ENCODE results near the gene VWA3A. TPM values are rescaled to one million over a fixed set of nuclear protein-coding genes. Genes with fewer than 3 reads are reported as not detected.

The VWA3A gene
- total and polyA plus RNA-seq, 2 of the 8 experiments (the other 6 are each of a cell fraction or from before 2014, with no cell fraction given): 0.05 TPM; not detected in 1

GRCh38 chr16:22171953-22172352, 79.6 kb downstream of the VWA3A start:
- no peak overlapping the region for H4K91ac ChIP-seq (replicated peaks; ENCODE audit: insufficient read length, low read length)
- no peaks in the 10 kb centered on the region for H3K79me2 ChIP-seq (ENCODE audit: control insufficient read depth in 1 of 2, insufficient read depth in 2 of 2, low read length in 2 of 2)
- H2BK20ac ChIP-seq (ENCODE audit: low read length): no peak overlapping the region
- H3K9ac ChIP-seq (replicated peaks in 1 of 4; ENCODE audit: extremely low read depth in 1 of 4, low read depth in 3 of 4, low read length in 3 of 4): no peak overlapping the region
- H3K27me3 ChIP-seq (replicated peaks in 1 of 4; ENCODE audit: control insufficient read depth in 3 of 4, extremely low read depth in 1 of 4, insufficient read depth in 3 of 4, low read length in 3 of 4): no peaks in the 10 kb centered on the region
- H4K5ac ChIP-seq (ENCODE audit: insufficient read length, low read depth, low read length): no peak overlapping the region
- no peak overlapping the region for H2BK5ac ChIP-seq (ENCODE audit: low read depth, low read length)
- H3K79me1 ChIP-seq (ENCODE audit: low read depth, low read length): no peaks in the 10 kb centered on the region
- no peak overlapping the region for H3K4me3 ChIP-seq (ENCODE audit: extremely low read depth in 1 of 4, insufficient read depth in 2 of 4, low read depth in 3 of 4, low read length in 4 of 4)
- FAIRE-seq (no peak), DNase-seq (ENCODE audit: low read depth in 1 of 2, low spot score in 2 of 2) (no peak)
- H2BK120ac ChIP-seq (replicated peaks; ENCODE audit: low read depth, low read length): no peak overlapping the region
- H3K18ac ChIP-seq (ENCODE audit: extremely low read depth, low read length): no peak overlapping the region
- H3K4me2 ChIP-seq (ENCODE audit: insufficient read depth in 1 of 2, low read depth in 2 of 2, low read length in 2 of 2): no peak overlapping the region
- H3K56ac ChIP-seq (replicated peaks; ENCODE audit: insufficient read length, low read depth, low read length): no peak overlapping the region
- no peaks in the 10 kb centered on the region for H3K9me3 ChIP-seq (ENCODE audit: insufficient read depth in 2 of 2, low read depth in 1 of 2, low read length in 1 of 2)
- no peak overlapping the region for H3K4ac ChIP-seq (replicated peaks; ENCODE audit: insufficient read length, low read depth, low read length)
- H2BK12ac ChIP-seq (ENCODE audit: low read depth, low read length): no peak overlapping the region
- H2BK15ac ChIP-seq (ENCODE audit: low read length): no peak overlapping the region
- H4K8ac ChIP-seq (ENCODE audit: extremely low read depth, insufficient read depth, low read length): no peak overlapping the region
- no peaks in the 10 kb centered on the region for H4K20me1 ChIP-seq (replicated peaks in 1 of 2; ENCODE audit: control insufficient read depth in 1 of 2, insufficient read depth in 2 of 2, low read length in 2 of 2)
- no peak overlapping the region for H2AFZ ChIP-seq (ENCODE audit: low read length)
- ChIA-PET POLR2A (ENCODE audit: partially characterized antibody) (interaction anchor here (1.5 kb wide), 1 partner anchor 15 kb away, joined by 4 read pairs; no protein-coding TSS in a partner anchor), CTCF (ENCODE audit: partially characterized antibody) (no interaction called here)
- H3K23ac ChIP-seq (ENCODE audit: insufficient read length): no peak overlapping the region
- no peaks in the 10 kb centered on the region for H3K23me2 ChIP-seq (ENCODE audit: low read depth, low read length)
- no peaks in the 10 kb centered on the region for H3K36me3 ChIP-seq (ENCODE audit: control insufficient read depth in 2 of 4, insufficient read depth in 4 of 4, low read length in 3 of 4)
- no peaks in the 10 kb centered on the region for H3K4me1 ChIP-seq (replicated peaks in 1 of 4; ENCODE audit: control insufficient read depth in 3 of 4, insufficient read depth in 4 of 4, low read length in 3 of 4)
- no peak overlapping the region for H3K14ac ChIP-seq (ENCODE audit: insufficient read length)
- H2AK5ac ChIP-seq (ENCODE audit: low read depth, low read length): no peak overlapping the region
- H3K27ac ChIP-seq (ENCODE audit: low read depth, low read length): no peak overlapping the region
- whole genome bisulfite sequencing, 2 experiments (ENCODE audit: extremely low coverage in 1 of 2, insufficient coverage in 1 of 2, insufficient read length in 1 of 2, insufficient replicate concordance in 2 of 2, low coverage in 1 of 2, low lambda C conversion rate in 2 of 2, missing lambda C conversion rate in 1 of 2): 93% methylated on average over 6 of the region's 6 CpGs; no CpG with 5 or more reads in 1 of the 2 experiments
- TF ChIP-seq CTBP2 (IDR thresholded peaks at IDR 0.05; ENCODE audit: borderline replicate concordance, insufficient read depth, insufficient read length, low read length) (no peak), EGR1 (IDR thresholded peaks at IDR 0.05; ENCODE audit: borderline replicate concordance, low read depth, low read length) (no peak), GTF2F1 (IDR thresholded peaks at IDR 0.05; ENCODE audit: borderline replicate concordance, low read depth, low read length) (no peak), MAFK (IDR thresholded peaks at IDR 0.05; ENCODE audit: low read depth, low read length) (no peak), POLR2A (IDR thresholded peaks at IDR 0.05; ENCODE audit: control extremely low read depth in 1 of 2, low read depth in 2 of 2, low read length in 2 of 2) (no peak), NRF1 (IDR thresholded peaks at IDR 0.05; ENCODE audit: low read depth, low read length) (no peak), CEBPB (IDR thresholded peaks at IDR 0.05; ENCODE audit: low read depth, low read length) (no peak), SP1 (IDR thresholded peaks at IDR 0.05; ENCODE audit: low read depth, low read length) (no peak), ASH2L (IDR thresholded peaks at IDR 0.05; ENCODE audit: low read length) (no peak), RNF2 (IDR thresholded peaks at IDR 0.05; ENCODE audit: borderline replicate concordance, low read depth, low read length, missing control alignments, poor library complexity, severe bottlenecking) (no peak), KDM5A (IDR thresholded peaks at IDR 0.05; ENCODE audit: low read length) (no peak), CTCF (IDR thresholded peaks at IDR 0.05; ENCODE audit: control extremely low read depth in 1 of 3, insufficient read depth in 1 of 3, low read depth in 1 of 3, low read length in 3 of 3) (no peak)

Data from H1 (cell line).